HepG2 (cell line): Measurements from ENCODE around the gene RELL2.

ENCODE experiments used
- BHLHE40 ChIP-seq: IDR thresholded peaks from 2 replicates; pipeline ENCODE4 v1.6.1; 2011; ENCODE audit warnings: low read length, improper control_type of control experiment
- CTCF ChIP-seq: sonication (generic); formaldehyde crosslinking; IDR thresholded peaks from 2 replicates; pipeline ENCODE4 v1.5.0; 2020; ENCODE audit warnings: mild to moderate bottlenecking, missing genetic modification reagents, moderate library complexity
- JUN ChIP-seq: sonication (generic); formaldehyde crosslinking; IDR thresholded peaks from 2 replicates; pipeline ENCODE4 v1.4.0; 2020; ENCODE audit warnings: mild to moderate bottlenecking, missing genetic modification reagents
- MAX ChIP-seq: IDR thresholded peaks from 2 replicates; pipeline ENCODE4 v1.6.1; 2012; ENCODE audit warnings: inconsistent platforms
- NFIB ChIP-seq: sonication (generic); formaldehyde crosslinking; IDR thresholded peaks from 2 replicates; pipeline ENCODE4 v1.9.0; 2021; ENCODE audit warnings: missing genetic modification reagents, mild to moderate bottlenecking, borderline replicate concordance
- NFIC ChIP-seq: IDR thresholded peaks from 2 replicates; pipeline ENCODE4 v1.6.1; 2012; ENCODE audit warnings: mild to moderate bottlenecking, low read length, inconsistent platforms
- NPAS2 ChIP-seq: sonication (generic); formaldehyde crosslinking; IDR thresholded peaks from 2 replicates; pipeline ENCODE4 v1.8.0; 2022; ENCODE audit warnings: mild to moderate bottlenecking, missing genetic modification reagents, borderline replicate concordance
- PAXIP1 ChIP-seq: sonication (generic); formaldehyde crosslinking; conservative IDR thresholded peaks from 2 replicates; pipeline ENCODE4 v1.4.0; 2020; ENCODE audit warnings: mild to moderate bottlenecking, missing genetic modification reagents, moderate library complexity
- PRDM15 ChIP-seq: sonication (generic); formaldehyde crosslinking; IDR thresholded peaks from 2 replicates; pipeline ENCODE4 v1.4.0; 2020; ENCODE audit warnings: missing genetic modification reagents
- ZBTB46 ChIP-seq: sonication (generic); formaldehyde crosslinking; IDR thresholded peaks from 2 replicates; pipeline ENCODE4 v1.4.0; 2020; ENCODE audit warnings: mild to moderate bottlenecking, missing genetic modification reagents, borderline replicate concordance
- ZNF121 ChIP-seq: sonication (generic); formaldehyde crosslinking; IDR thresholded peaks from 2 replicates; pipeline ENCODE4 v1.5.0; 2020; ENCODE audit warnings: mild to moderate bottlenecking, missing genetic modification reagents
- ZNF75D ChIP-seq: sonication (generic); formaldehyde crosslinking; IDR thresholded peaks from 2 replicates; pipeline ENCODE4 v1.8.1; 2023; ENCODE audit warnings: missing genetic modification reagents, mild to moderate bottlenecking, borderline replicate concordance

- TF ChIP-seq CTCF (CRISPR knock-in tag) (no peak), PRDM15 (no peak), ZNF121 (CRISPR knock-in tag) (no peak), NFIC (no peak), NFIB (no peak), MAX (no peak), NPAS2 (CRISPR knock-in tag) (no peak), ZNF75D (no peak), BHLHE40 (no peak), ZBTB46 (no peak), PAXIP1 (CRISPR knock-in tag) (no peak), JUN (no peak)
Observed at GRCh38 chr5:141597394-141597793, 39.4 kb upstream of the RELL2 start.
